ENCODE results near the gene OCRL. TPM values are rescaled to one million over a fixed set of nuclear protein-coding genes. Genes with fewer than 3 reads are reported as not detected.

Gene OCRL
- total and polyA plus RNA-seq, 7 experiments from 2014 or later: 0.47 to 6.2 (median 5.0) TPM

- DNase-seq (no peak), ATAC-seq (no peak)
- Mint-ChIP-seq H3K4me1 (peaks cover 0 to 4% (median 0%) of the 10 kb centered on the region in 7 donors), H3K27ac (no peak overlapping the region), H3K27me3 (no peaks in the 10 kb centered on the region), H3K4me3 (no peak overlapping the region), H3K36me3 (peaks cover 0 to 8% (median 0%) of the 10 kb centered on the region in 5 donors), H3K9me3 (no peaks in the 10 kb centered on the region)
- intact Hi-C loops (cut with micrococcal nuclease): no loop called here
- Histone ChIP-seq H3K36me3 (ENCODE audit: control insufficient read depth in 2 of 3, insufficient read depth in 3 of 3, low read length in 3 of 3) (peaks cover 0 to 6% (median 0%) of the 10 kb centered on the region in 3 experiments), H3K27ac (ENCODE audit: low read depth, low read length) (no peak overlapping the region), H3K9me3 (ENCODE audit: control insufficient read depth in 2 of 3, low read length in 3 of 3) (no peaks in the 10 kb centered on the region), H3K4me1 (ENCODE audit: control insufficient read depth in 2 of 2, insufficient read depth in 2 of 2, low read length in 2 of 2) (no peaks in the 10 kb centered on the region), H3K4me3 (ENCODE audit: low read length) (no peak overlapping the region), H3K27me3 (ENCODE audit: control insufficient read depth in 2 of 2, insufficient read depth in 2 of 2, low read length in 2 of 2) (no peaks in the 10 kb centered on the region)
- POLR2A ChIA-PET: no interaction called here
- CTCF ChIA-PET: no interaction called here
Measured at GRCh38 chrX:129586446-129586845, 46.4 kb downstream of the OCRL start.

DNA sequence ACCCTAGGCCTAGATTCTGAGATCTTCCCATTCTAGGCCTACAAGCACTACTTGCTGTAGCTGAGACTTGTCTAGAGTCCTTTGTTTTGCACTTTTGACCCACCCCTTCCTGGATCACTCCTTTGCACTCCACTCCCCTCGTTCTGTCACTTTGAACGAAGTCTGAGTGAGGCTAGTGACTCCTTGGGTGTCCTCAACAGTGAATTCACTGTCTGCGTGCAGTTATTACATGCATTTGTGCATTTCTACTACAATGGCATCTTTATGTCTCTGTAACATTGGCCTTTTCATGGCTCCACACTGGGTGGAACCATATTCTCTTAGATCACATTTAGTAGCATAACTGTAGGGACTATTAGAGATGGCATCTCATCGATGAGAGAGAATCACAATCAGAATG lies 50.5 kb downstream of the OCRL start:
- Mint-ChIP-seq H3K27me3 (no peaks in the 10 kb centered on the region), H3K9me3 (no peaks in the 10 kb centered on the region), H3K36me3 (peaks cover 0 to 8% (median 0%) of the 10 kb centered on the region in 5 donors), H3K4me1 (peaks cover 0 to 5% (median 0%) of the 10 kb centered on the region in 7 donors), H3K27ac (no peak overlapping the region), H3K4me3 (no peak overlapping the region)
- Histone ChIP-seq H3K27me3 (ENCODE audit: control insufficient read depth in 2 of 2, insufficient read depth in 2 of 2, low read length in 2 of 2) (no peaks in the 10 kb centered on the region), H3K36me3 (ENCODE audit: control insufficient read depth in 2 of 3, insufficient read depth in 3 of 3, low read length in 3 of 3) (peaks cover 0 to 6% (median 0%) of the 10 kb centered on the region in 3 experiments), H3K27ac (ENCODE audit: low read depth, low read length) (no peak overlapping the region), H3K4me3 (ENCODE audit: low read length) (no peak overlapping the region), H3K9me3 (ENCODE audit: control insufficient read depth in 2 of 3, low read length in 3 of 3) (no peaks in the 10 kb centered on the region), H3K4me1 (ENCODE audit: control insufficient read depth in 2 of 2, insufficient read depth in 2 of 2, low read length in 2 of 2) (no peaks in the 10 kb centered on the region)
- CTCF ChIA-PET: no interaction called here
- ATAC-seq (no peak), DNase-seq (no peak)
- POLR2A ChIA-PET: interaction anchor here (0.6 kb wide), 1 partner anchor 12 kb away, joined by 3 read pairs; no protein-coding TSS in a partner anchor
- intact Hi-C loops (cut with micrococcal nuclease): no loop called here

DNA sequence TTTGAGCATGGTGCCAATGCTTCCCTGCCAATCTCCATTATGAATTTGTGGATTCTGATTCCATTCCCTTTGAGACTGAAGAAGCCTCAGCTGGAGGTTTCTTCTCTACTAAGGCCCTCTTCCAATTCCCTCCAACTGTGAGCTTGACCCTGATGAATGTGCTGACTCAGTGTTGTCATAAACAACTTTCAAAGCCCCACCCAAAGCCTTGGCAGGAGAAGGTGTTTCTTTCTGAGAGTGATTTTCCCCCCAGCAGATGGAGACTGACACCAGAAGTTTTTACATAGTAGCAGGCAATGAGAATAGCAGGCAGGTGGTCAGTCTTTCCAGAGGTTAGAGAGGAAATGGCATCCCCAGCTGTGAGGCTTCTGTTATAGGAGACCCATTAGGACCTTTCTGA lies 53.1 kb downstream of the OCRL start:
- POLR2A ChIA-PET: no interaction called here
- no peaks in the 10 kb centered on the region for H3K27me3 ChIP-seq (ENCODE audit: control insufficient read depth in 2 of 2, insufficient read depth in 2 of 2, low read length in 2 of 2)
- H3K9me3 ChIP-seq (ENCODE audit: control insufficient read depth in 2 of 3, low read length in 3 of 3): no peaks in the 10 kb centered on the region
- no peaks in the 10 kb centered on the region for H3K4me1 ChIP-seq (ENCODE audit: control insufficient read depth in 2 of 2, insufficient read depth in 2 of 2, low read length in 2 of 2)
- no peak for DNase-seq
- no peak for ATAC-seq
- CTCF ChIA-PET: interaction anchor here (1.8 kb wide), 1 partner anchor 468 kb away, joined by 3 read pairs; no protein-coding TSS in a partner anchor
- H3K4me3 Mint-ChIP-seq: no peak overlapping the region
- peaks cover 0 to 5% (median 0%) of the 10 kb centered on the region in 7 donors for H3K4me1 Mint-ChIP-seq
- peaks cover 0 to 6% (median 0%) of the 10 kb centered on the region in 3 experiments for H3K36me3 ChIP-seq (ENCODE audit: control insufficient read depth in 2 of 3, insufficient read depth in 3 of 3, low read length in 3 of 3)
- no peaks in the 10 kb centered on the region for H3K9me3 Mint-ChIP-seq
- intact Hi-C loops (cut with micrococcal nuclease): no loop called here
- peaks cover 0 to 8% (median 0%) of the 10 kb centered on the region in 5 donors for H3K36me3 Mint-ChIP-seq
- no peak overlapping the region for H3K27ac Mint-ChIP-seq
- no peak overlapping the region for H3K4me3 ChIP-seq (ENCODE audit: low read length)
- H3K27ac ChIP-seq (ENCODE audit: low read depth, low read length): no peak overlapping the region
- H3K27me3 Mint-ChIP-seq: no peaks in the 10 kb centered on the region

DNA sequence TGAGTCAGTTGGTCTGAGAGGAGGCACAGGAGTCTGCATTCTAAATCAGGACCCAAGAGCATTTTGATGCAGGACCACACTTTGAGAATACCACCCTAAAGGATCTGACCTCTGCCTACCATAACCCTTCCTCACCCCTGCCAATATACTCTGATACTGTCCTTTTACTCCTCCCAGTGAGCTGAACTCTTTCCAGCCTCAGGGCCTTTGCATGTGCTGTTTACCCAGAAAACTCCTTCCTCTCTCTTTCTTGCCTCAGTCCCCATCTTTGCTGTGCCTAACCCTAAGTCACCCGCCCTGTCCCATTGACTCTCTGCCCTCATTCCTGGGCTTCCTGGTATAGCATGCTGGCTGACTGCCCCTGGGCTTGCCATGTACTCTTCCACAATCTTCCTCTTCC lies 54.7 kb downstream of the OCRL start:
- no peak for DNase-seq
- no peak overlapping the region for H3K4me3 Mint-ChIP-seq
- Histone ChIP-seq H3K36me3 (ENCODE audit: control insufficient read depth in 2 of 3, insufficient read depth in 3 of 3, low read length in 3 of 3) (peaks cover 0 to 3% (median 0%) of the 10 kb centered on the region in 3 experiments), H3K9me3 (ENCODE audit: control insufficient read depth in 2 of 3, low read length in 3 of 3) (no peaks in the 10 kb centered on the region), H3K27me3 (ENCODE audit: control insufficient read depth in 2 of 2, insufficient read depth in 2 of 2, low read length in 2 of 2) (no peaks in the 10 kb centered on the region), H3K4me1 (ENCODE audit: control insufficient read depth in 2 of 2, insufficient read depth in 2 of 2, low read length in 2 of 2) (no peaks in the 10 kb centered on the region), H3K27ac (ENCODE audit: low read depth, low read length) (no peak overlapping the region), H3K4me3 (ENCODE audit: low read length) (no peak overlapping the region)
- ATAC-seq: no peak
- CTCF ChIA-PET: interaction anchor here (1.8 kb wide), 1 partner anchor 466 kb away, joined by 3 read pairs; no protein-coding TSS in a partner anchor
- POLR2A ChIA-PET: no interaction called here
- no peak overlapping the region for H3K27ac Mint-ChIP-seq
- peaks cover 0 to 5% (median 0%) of the 10 kb centered on the region in 7 donors for H3K4me1 Mint-ChIP-seq
- intact Hi-C loops (cut with micrococcal nuclease): no loop called here
- H3K27me3 Mint-ChIP-seq: no peaks in the 10 kb centered on the region
- H3K9me3 Mint-ChIP-seq: no peaks in the 10 kb centered on the region
- H3K36me3 Mint-ChIP-seq: peaks cover 0 to 10% (median 0%) of the 10 kb centered on the region in 5 donors

GRCh38 chrX:129596077-129596476 lies 56.0 kb downstream of the OCRL start:
- ATAC-seq (no peak), DNase-seq (no peak)
- Histone ChIP-seq H3K4me3 (ENCODE audit: low read length) (no peak overlapping the region), H3K27ac (ENCODE audit: low read depth, low read length) (no peak overlapping the region), H3K36me3 (ENCODE audit: control insufficient read depth in 2 of 3, insufficient read depth in 3 of 3, low read length in 3 of 3) (no peaks in the 10 kb centered on the region), H3K9me3 (ENCODE audit: control insufficient read depth in 2 of 3, low read length in 3 of 3) (no peaks in the 10 kb centered on the region), H3K4me1 (ENCODE audit: control insufficient read depth in 2 of 2, insufficient read depth in 2 of 2, low read length in 2 of 2) (no peaks in the 10 kb centered on the region), H3K27me3 (ENCODE audit: control insufficient read depth in 2 of 2, insufficient read depth in 2 of 2, low read length in 2 of 2) (no peaks in the 10 kb centered on the region)
- Mint-ChIP-seq H3K9me3 (no peaks in the 10 kb centered on the region), H3K36me3 (peaks cover 0 to 5% (median 0%) of the 10 kb centered on the region in 5 donors), H3K27me3 (no peaks in the 10 kb centered on the region), H3K4me3 (no peak overlapping the region), H3K4me1 (peaks cover 0 to 5% (median 0%) of the 10 kb centered on the region in 7 donors), H3K27ac (no peak overlapping the region)
- ChIA-PET POLR2A (no interaction called here), CTCF (interaction anchor here (1.4 kb wide), 1 partner anchor 433 kb away, joined by 4 read pairs; no protein-coding TSS in a partner anchor)
- intact Hi-C loops (cut with micrococcal nuclease): no loop called here

GRCh38 chrX:129597905-129598304 lies 57.8 kb downstream of the OCRL start:
- H3K9me3 Mint-ChIP-seq: no peaks in the 10 kb centered on the region
- intact Hi-C loops (cut with micrococcal nuclease): no loop called here
- Histone ChIP-seq H3K9me3 (ENCODE audit: control insufficient read depth in 2 of 3, low read length in 3 of 3) (no peaks in the 10 kb centered on the region), H3K4me1 (ENCODE audit: control insufficient read depth in 2 of 2, insufficient read depth in 2 of 2, low read length in 2 of 2) (no peaks in the 10 kb centered on the region), H3K27ac (ENCODE audit: low read depth, low read length) (no peak overlapping the region), H3K27me3 (ENCODE audit: control insufficient read depth in 2 of 2, insufficient read depth in 2 of 2, low read length in 2 of 2) (no peaks in the 10 kb centered on the region), H3K36me3 (ENCODE audit: control insufficient read depth in 2 of 3, insufficient read depth in 3 of 3, low read length in 3 of 3) (no peaks in the 10 kb centered on the region), H3K4me3 (ENCODE audit: low read length) (no peak overlapping the region)
- ATAC-seq (no peak), DNase-seq (no peak)
- POLR2A ChIA-PET: no interaction called here
- CTCF ChIA-PET: interaction anchor here (0.6 kb wide), 1 partner anchor 225 kb away, joined by 3 read pairs; no protein-coding TSS in a partner anchor
- no peak overlapping the region for H3K27ac Mint-ChIP-seq
- no peaks in the 10 kb centered on the region for H3K27me3 Mint-ChIP-seq
- peaks cover 0 to 5% (median 0%) of the 10 kb centered on the region in 5 donors for H3K36me3 Mint-ChIP-seq
- peaks cover 0 to 8% (median 6%) of the 10 kb centered on the region in 7 donors for H3K4me1 Mint-ChIP-seq
- H3K4me3 Mint-ChIP-seq: no peak overlapping the region

DNA sequence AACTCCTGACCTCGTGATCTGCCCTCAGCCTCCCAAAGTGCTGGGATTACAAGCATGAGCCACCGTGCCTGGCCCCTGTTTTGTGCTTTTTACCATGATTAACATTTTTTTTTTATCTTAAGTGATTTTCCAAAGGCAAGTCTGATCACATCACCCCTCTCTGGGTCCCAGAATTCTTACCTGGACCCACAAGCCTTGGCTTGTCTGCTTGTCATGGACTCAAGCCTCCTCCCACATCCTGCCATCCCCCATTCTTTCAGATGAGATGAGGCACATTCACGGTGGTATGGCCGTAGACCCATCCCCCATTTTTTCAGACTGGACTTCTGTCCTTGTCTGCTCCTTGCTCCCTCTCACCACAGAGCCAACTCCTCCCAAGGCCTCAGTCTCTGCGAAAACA lies 59.4 kb downstream of the OCRL start:
- DNase-seq (no peak), ATAC-seq (no peak)
- Histone ChIP-seq H3K27me3 (ENCODE audit: control insufficient read depth in 2 of 2, insufficient read depth in 2 of 2, low read length in 2 of 2) (no peaks in the 10 kb centered on the region), H3K36me3 (ENCODE audit: control insufficient read depth in 2 of 3, insufficient read depth in 3 of 3, low read length in 3 of 3) (no peaks in the 10 kb centered on the region), H3K9me3 (ENCODE audit: control insufficient read depth in 2 of 3, low read length in 3 of 3) (no peaks in the 10 kb centered on the region), H3K27ac (ENCODE audit: low read depth, low read length) (no peak overlapping the region), H3K4me1 (ENCODE audit: control insufficient read depth in 2 of 2, insufficient read depth in 2 of 2, low read length in 2 of 2) (peaks cover 3% of the 10 kb centered on the region in 2 donors), H3K4me3 (ENCODE audit: low read length) (no peak overlapping the region)
- H3K4me1 Mint-ChIP-seq: peaks cover 1 to 21% (median 10%) of the 10 kb centered on the region in 7 donors
- H3K36me3 Mint-ChIP-seq: peaks cover 0 to 5% (median 0%) of the 10 kb centered on the region in 5 donors
- H3K27ac Mint-ChIP-seq: peak overlapping the region in 1 of 9 donors; percentile 22
- ChIA-PET POLR2A (no interaction called here), CTCF (no interaction called here)
- intact Hi-C loops (cut with micrococcal nuclease): no loop called here
- no peak overlapping the region for H3K4me3 Mint-ChIP-seq
- no peaks in the 10 kb centered on the region for H3K27me3 Mint-ChIP-seq
- no peaks in the 10 kb centered on the region for H3K9me3 Mint-ChIP-seq
